ENCODE data around the gene KRTAP17-1.

KRTAP17-1 gene

DNA sequence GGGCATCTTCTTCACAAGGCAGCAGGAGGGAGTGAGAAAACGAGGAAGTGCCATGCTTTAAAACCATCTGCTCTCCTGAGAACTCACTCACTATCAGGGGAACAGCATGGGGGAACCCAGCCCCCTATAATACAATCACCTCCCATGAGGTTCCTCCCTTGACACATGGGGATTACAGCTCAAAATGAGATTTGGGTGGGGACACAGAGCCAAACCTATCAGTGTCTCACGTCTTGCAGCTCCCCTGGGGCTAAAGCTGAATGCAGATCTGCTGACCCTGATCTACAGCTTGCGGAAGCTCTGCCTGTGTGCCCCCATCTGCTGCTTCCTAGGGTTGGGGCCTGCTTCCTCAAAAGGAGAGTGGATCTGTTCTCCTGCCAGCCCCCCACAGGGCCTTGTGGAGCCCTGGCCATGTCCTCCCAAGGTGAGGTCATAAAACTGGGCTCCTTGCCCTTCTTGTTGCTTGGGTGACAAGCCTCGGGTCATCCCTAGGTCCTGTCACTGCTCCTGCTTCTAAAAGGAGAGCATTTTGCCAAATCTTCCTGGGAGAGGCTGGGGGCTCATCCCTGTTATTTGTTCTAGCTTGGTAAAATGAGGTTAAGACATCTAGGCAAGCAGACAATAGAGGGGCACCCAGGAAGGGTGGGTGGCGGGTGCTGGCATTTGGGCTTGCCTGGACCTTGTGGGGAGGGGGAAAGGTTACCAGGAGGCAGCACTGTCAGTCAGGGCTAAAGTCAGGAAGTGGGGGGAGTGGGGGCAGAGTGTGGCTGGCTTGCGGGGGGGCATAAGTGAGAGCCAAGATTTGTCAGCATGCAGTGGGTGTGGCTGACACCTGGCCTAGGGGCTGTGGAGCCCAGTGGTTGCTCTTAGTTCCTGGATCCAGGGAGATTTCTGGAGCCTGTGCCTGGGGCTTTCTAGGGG lies 19.1 kb upstream of the KRTAP17-1 start:
- no peaks in the 10 kb centered on the region for H3K36me3 ChIP-seq
- TF ChIP-seq, protein P1, sequence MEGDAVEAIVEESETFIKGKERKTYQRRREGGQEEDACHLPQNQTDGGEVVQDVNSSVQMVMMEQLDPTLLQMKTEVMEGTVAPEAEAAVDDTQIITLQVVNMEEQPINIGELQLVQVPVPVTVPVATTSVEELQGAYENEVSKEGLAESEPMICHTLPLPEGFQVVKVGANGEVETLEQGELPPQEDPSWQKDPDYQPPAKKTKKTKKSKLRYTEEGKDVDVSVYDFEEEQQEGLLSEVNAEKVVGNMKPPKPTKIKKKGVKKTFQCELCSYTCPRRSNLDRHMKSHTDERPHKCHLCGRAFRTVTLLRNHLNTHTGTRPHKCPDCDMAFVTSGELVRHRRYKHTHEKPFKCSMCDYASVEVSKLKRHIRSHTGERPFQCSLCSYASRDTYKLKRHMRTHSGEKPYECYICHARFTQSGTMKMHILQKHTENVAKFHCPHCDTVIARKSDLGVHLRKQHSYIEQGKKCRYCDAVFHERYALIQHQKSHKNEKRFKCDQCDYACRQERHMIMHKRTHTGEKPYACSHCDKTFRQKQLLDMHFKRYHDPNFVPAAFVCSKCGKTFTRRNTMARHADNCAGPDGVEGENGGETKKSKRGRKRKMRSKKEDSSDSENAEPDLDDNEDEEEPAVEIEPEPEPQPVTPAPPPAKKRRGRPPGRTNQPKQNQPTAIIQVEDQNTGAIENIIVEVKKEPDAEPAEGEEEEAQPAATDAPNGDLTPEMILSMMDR (IDR thresholded peaks at IDR 0.05) = no peak
- H3K27ac ChIP-seq = no peak overlapping the region
- H3K4me3 ChIP-seq (ENCODE audit: low read depth in 1 of 2, low read length in 1 of 2) = no peak overlapping the region
- H3K9me3 ChIP-seq = no peaks in the 10 kb centered on the region
- H3K4me1 ChIP-seq (ENCODE audit: control insufficient read depth in 1 of 2, insufficient read depth in 1 of 2, low read depth in 1 of 2, low read length in 1 of 2) = peaks cover 0 to 10% of the 10 kb centered on the region in 2 experiments
- peaks cover 5% of the 10 kb centered on the region for H3K27me3 ChIP-seq

DNA sequence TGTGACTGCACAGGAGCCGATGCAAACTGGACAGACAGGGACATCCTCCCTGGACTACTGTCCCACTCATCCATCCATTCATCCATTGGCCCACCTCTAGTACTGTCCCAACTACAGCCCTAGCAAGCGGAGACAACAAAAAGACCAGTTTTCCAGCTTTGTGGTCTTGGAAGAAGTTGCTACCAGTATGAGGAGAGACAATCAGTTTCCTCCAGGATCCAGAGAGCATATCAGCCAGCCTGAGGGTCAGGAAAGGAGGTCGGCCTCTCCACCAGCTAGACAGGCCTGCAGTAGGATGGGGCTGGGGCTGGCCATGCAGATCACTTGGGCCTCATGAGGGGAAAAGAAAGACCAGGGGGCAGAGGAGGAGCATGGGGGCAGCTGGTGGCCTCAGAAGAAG lies 18.3 kb upstream of the KRTAP17-1 start:
- H3K36me3 ChIP-seq = no peaks in the 10 kb centered on the region
- H3K4me3 ChIP-seq (ENCODE audit: low read depth in 1 of 2, low read length in 1 of 2) = no peak overlapping the region
- H3K9me3 ChIP-seq = no peaks in the 10 kb centered on the region
- TF ChIP-seq, protein P1 (IDR thresholded peaks at IDR 0.05) = no peak
- no peak overlapping the region for H3K27ac ChIP-seq
- peaks cover 0 to 2% of the 10 kb centered on the region in 2 experiments for H3K4me1 ChIP-seq (ENCODE audit: control insufficient read depth in 1 of 2, insufficient read depth in 1 of 2, low read depth in 1 of 2, low read length in 1 of 2)
- H3K27me3 ChIP-seq = peaks cover 3% of the 10 kb centered on the region

DNA sequence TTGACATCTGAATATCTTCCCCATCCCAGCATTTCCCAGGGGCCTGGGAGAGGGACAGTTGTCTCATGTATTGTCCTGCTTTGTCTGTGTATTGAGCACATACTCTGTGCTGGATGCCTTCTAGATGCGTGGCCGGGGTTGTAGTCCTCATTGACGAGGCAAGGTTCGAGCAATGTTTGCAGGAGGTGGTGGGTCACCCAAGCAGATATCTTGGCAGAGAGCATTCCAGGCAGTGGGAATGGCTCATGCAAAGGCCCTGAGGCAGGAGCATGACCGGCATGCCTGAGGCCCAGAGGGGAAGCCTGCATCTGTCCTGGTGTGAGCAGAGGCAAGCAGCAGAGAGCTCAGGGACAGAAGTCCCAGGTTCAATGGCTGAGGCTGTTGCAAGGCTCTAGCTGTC lies 17.6 kb upstream of the KRTAP17-1 start:
- TF ChIP-seq, protein P1 (IDR thresholded peaks at IDR 0.05) = no peak
- H3K27me3 ChIP-seq = no peaks in the 10 kb centered on the region
- H3K9me3 ChIP-seq = no peaks in the 10 kb centered on the region
- H3K4me3 ChIP-seq (ENCODE audit: low read depth in 1 of 2, low read length in 1 of 2) = no peak overlapping the region
- no peaks in the 10 kb centered on the region for H3K4me1 ChIP-seq (ENCODE audit: control insufficient read depth in 1 of 2, insufficient read depth in 1 of 2, low read depth in 1 of 2, low read length in 1 of 2)
- H3K27ac ChIP-seq = no peak overlapping the region
- H3K36me3 ChIP-seq = no peaks in the 10 kb centered on the region

DNA sequence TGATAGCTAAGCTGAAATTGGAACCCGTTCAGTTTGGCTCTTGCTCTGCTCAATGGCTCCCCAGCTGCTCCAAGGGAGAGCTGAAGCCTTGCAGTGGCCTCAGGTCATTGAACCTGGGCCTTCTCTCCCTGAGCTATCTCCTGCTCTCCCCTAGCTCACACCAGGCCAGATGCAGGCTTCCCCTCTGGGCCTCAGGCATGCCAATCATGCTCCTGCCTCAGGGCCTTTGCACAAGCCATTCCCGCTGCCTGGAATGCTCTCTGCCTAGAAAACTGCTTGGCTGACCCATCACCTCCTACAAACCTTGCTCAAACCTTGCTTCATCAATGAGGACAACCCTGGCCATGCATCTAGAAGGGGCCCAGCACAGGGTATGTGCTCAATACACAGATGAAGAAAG lies 16.7 kb upstream of the KRTAP17-1 start:
- TF ChIP-seq, protein P1 (IDR thresholded peaks at IDR 0.05) = no peak
- Histone ChIP-seq H3K4me1 (ENCODE audit: control insufficient read depth in 1 of 2, insufficient read depth in 1 of 2, low read depth in 1 of 2, low read length in 1 of 2) (no peaks in the 10 kb centered on the region), H3K36me3 (no peaks in the 10 kb centered on the region), H3K9me3 (no peaks in the 10 kb centered on the region), H3K4me3 (ENCODE audit: low read depth in 1 of 2, low read length in 1 of 2) (no peak overlapping the region), H3K27me3 (no peaks in the 10 kb centered on the region), H3K27ac (no peak overlapping the region)

DNA sequence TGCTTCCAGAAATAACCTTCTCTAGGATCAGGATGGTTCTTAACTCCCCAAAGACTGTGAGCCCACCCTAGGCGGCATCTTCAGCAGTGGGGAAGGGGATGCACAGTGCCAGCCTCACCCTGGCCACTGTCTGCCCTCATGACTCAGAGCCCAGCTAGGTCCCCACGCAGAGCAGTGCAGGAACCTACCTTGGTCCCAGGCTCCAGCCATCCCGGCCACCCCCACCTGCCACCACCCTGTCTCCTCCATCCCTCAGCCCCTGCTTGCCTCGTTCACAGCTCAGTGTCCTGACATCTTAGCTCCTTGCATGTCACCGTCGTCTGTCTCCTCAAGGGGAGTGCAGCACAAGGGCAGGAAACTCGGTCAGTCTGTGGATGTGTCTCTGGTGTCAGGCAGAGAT lies 16.1 kb upstream of the KRTAP17-1 start:
- Histone ChIP-seq H3K9me3 (no peaks in the 10 kb centered on the region), H3K27ac (no peak overlapping the region), H3K27me3 (no peaks in the 10 kb centered on the region), H3K36me3 (no peaks in the 10 kb centered on the region), H3K4me1 (ENCODE audit: control insufficient read depth in 1 of 2, insufficient read depth in 1 of 2, low read depth in 1 of 2, low read length in 1 of 2) (peaks cover 4 to 5% of the 10 kb centered on the region in 2 experiments), H3K4me3 (ENCODE audit: low read depth in 1 of 2, low read length in 1 of 2) (no peak overlapping the region)
- TF ChIP-seq, protein P1 (IDR thresholded peaks at IDR 0.05) = no peak

Measured in neutrophil (primary cell).